Stimulated activated CD8-positive, alpha-beta memory T cell treated with anti-CD3 and anti-CD28 coated beads, Interleukin-15, amount 100 ng/mL, for 4 hours (primary cell): ENCODE results near the gene KCND2.
"Not testable (repeated sequence)": the region's sequence is repeated elsewhere in the genome, so short reads cannot be mapped to it uniquely, and the experiment has no call there.

Experiments used
- DNase-seq, 2 donors: peaks; one replicate each; pipeline ENCODE4 v3.0.0-alpha.2; 2020; ENCODE audit warnings: low read depth in 2 of 2

The KCND2 gene

GRCh38 chr7:120272701-120273475, at the start of gene KCND2:
Gene KCND2 (plus strand): TSS chr7:120273175.
- DNase-seq, result no peak

GRCh38 chr7:120226188-120226587, 46.8 kb upstream of the KCND2 start:
- DNase-seq, result no peak

GRCh38 chr7:120227255-120227654, 45.7 kb upstream of the KCND2 start:
- DNase-seq, result no peak

- no peak for DNase-seq
These were observed 43.9 kb upstream of the KCND2 start for GRCh38 chr7:120229084-120229483.

- no peak for DNase-seq
These were observed 39.6 kb upstream of the KCND2 start for GRCh38 chr7:120233338-120233737.

- DNase-seq, result not testable (repeated sequence)
These were observed 32.6 kb upstream of the KCND2 start for GRCh38 chr7:120240350-120240749.

- DNase-seq, result no peak
These were observed 31.0 kb upstream of the KCND2 start for GRCh38 chr7:120241973-120242372.

- DNase-seq, result no peak
These were observed 18.1 kb upstream of the KCND2 start for GRCh38 chr7:120254845-120255244.

- DNase-seq, result no peak
These were observed 16.5 kb upstream of the KCND2 start for GRCh38 chr7:120256344-120257070.

- DNase-seq, result no peak
These were observed 13.6 kb upstream of the KCND2 start for GRCh38 chr7:120259386-120259785.

GRCh38 chr7:120260111-120260510, 12.9 kb upstream of the KCND2 start:
- DNase-seq, result no peak

- DNase-seq, result no peak
These were observed 714 bp upstream of the KCND2 start for GRCh38 chr7:120272261-120272660.

- no peak for DNase-seq
These were observed 551 bp downstream of the KCND2 start for GRCh38 chr7:120273476-120273975.

GRCh38 chr7:120274482-120274881, 1.5 kb downstream of the KCND2 start:
- DNase-seq, result no peak

GRCh38 chr7:120274899-120275298, 1.9 kb downstream of the KCND2 start:
- DNase-seq, result no peak

GRCh38 chr7:120276720-120277119, 3.7 kb downstream of the KCND2 start:
- no peak for DNase-seq

GRCh38 chr7:120278773-120279172, 5.8 kb downstream of the KCND2 start:
- no peak for DNase-seq

GRCh38 chr7:120280743-120281142, 7.8 kb downstream of the KCND2 start:
- no peak for DNase-seq

- DNase-seq, result no peak
These were observed 20.1 kb downstream of the KCND2 start for GRCh38 chr7:120293027-120293426.

GRCh38 chr7:120302190-120302589, 29.2 kb downstream of the KCND2 start:
- no peak for DNase-seq

- no peak for DNase-seq
These were observed 30.1 kb downstream of the KCND2 start for GRCh38 chr7:120303105-120303504.

GRCh38 chr7:120304674-120305073, 31.7 kb downstream of the KCND2 start:
- no peak for DNase-seq

GRCh38 chr7:120307991-120308545, 35.1 kb downstream of the KCND2 start:
- DNase-seq, result no peak
